IMR-90 (cell line): ENCODE data around the gene LIMCH1. TPM values are rescaled to one million over a fixed set of nuclear protein-coding genes. Genes with fewer than 3 reads are reported as not detected.

ENCODE experiments used
- ATAC-seq: fragments of 200-7000 bp; cut with Tn5 transposase; 2 replicates; pipeline ENCODE4 v1.9.1; 2020; ENCODE audit warnings: low read depth, mild to moderate bottlenecking, moderate library complexity
- BruUV-seq: library from RNA; stranded (reverse); fragments of 400-500 nt; replicated peaks from 2 replicates; lab custom pipeline; 2021; lab: Mats Ljungman, UMichigan
- CTCF ChIA-PET: fragments of 300-600 bp; formaldehyde crosslinking; extraction: SDS; loops from one replicate; lab custom pipeline; 2021; ENCODE audit warnings: antibody characterized with exemption; lab: Yijun Ruan, JAX
- POLR2A ChIA-PET: fragments of 300-600 bp; sonication (Branson Sonifier 250); formaldehyde crosslinking; loops from one replicate; lab custom pipeline; 2022; ENCODE audit warnings: antibody characterized with exemption; ENCODE audit not compliant: unreplicated experiment; lab: Charles Lee
- DNase-seq: peaks from one replicate; pipeline ENCODE4 v3.0.0; 2013
- H2AFZ ChIP-seq: replicated peaks from 2 replicates; pipeline ENCODE3; 2013; ENCODE audit warnings: low read length, mild to moderate bottlenecking; ENCODE audit not compliant: poor library complexity
- H2AK5ac ChIP-seq: 2 replicates; pipeline ENCODE4 v1.6.1; 2013; ENCODE audit warnings: low read depth, low read length, inconsistent platforms
- H2AK9ac ChIP-seq: replicated peaks from 2 replicates; pipeline ENCODE3; 2013; ENCODE audit warnings: mild to moderate bottlenecking, low read depth, low read length, moderate library complexity; ENCODE audit not compliant: poor library complexity
- H2BK120ac ChIP-seq: 2 replicates; pipeline ENCODE4 v1.6.1; 2013; ENCODE audit warnings: low read depth, low read length, inconsistent platforms
- H2BK15ac ChIP-seq: 3 replicates; pipeline ENCODE4 v1.6.1; 2013; ENCODE audit warnings: low read depth, low read length, inconsistent platforms
- H2BK20ac ChIP-seq: 2 replicates; pipeline ENCODE4 v1.6.1; 2013; ENCODE audit warnings: low read depth, mild to moderate bottlenecking, inconsistent platforms, low read length, moderate library complexity
- H2BK5ac ChIP-seq: 2 replicates; pipeline ENCODE4 v1.6.1; 2013; ENCODE audit warnings: mild to moderate bottlenecking, low read depth, low read length, inconsistent platforms; ENCODE audit not compliant: poor library complexity, severe bottlenecking
- H3K14ac ChIP-seq: replicated peaks from 2 replicates; pipeline ENCODE4 v1.6.1; 2013; ENCODE audit warnings: low read depth, low read length, inconsistent platforms
- H3K18ac ChIP-seq: 2 replicates; pipeline ENCODE4 v1.6.1; 2013; ENCODE audit warnings: low read depth, low read length, control low read depth
- H3K23ac ChIP-seq: 2 replicates; pipeline ENCODE4 v1.6.1; 2013; ENCODE audit warnings: low read depth, low read length, inconsistent platforms
- H3K27ac ChIP-seq: 2 replicates; pipeline ENCODE4 v1.5.1; 2013; ENCODE audit warnings: mild to moderate bottlenecking, control low read depth, low read length; ENCODE audit not compliant: insufficient read depth
- H3K27me3 ChIP-seq: 2 replicates; pipeline ENCODE4 v1.6.1; 2013; ENCODE audit warnings: low read length; ENCODE audit not compliant: control insufficient read depth, insufficient read depth
- H3K36me3 ChIP-seq: 2 replicates; pipeline ENCODE4 v1.6.1; 2013; ENCODE audit warnings: low read length, mixed read lengths; ENCODE audit not compliant: control insufficient read depth, insufficient read depth
- H3K4ac ChIP-seq: 2 replicates; pipeline ENCODE4 v1.6.1; 2013; ENCODE audit warnings: low read depth, low read length, inconsistent platforms
- H3K4me1 ChIP-seq: 2 replicates; pipeline ENCODE4 v1.6.1; 2013; ENCODE audit warnings: low read length, mixed read lengths; ENCODE audit not compliant: control insufficient read depth, insufficient read depth
- H3K4me2 ChIP-seq: 2 replicates; pipeline ENCODE4 v1.6.1; 2013; ENCODE audit warnings: low read depth, mild to moderate bottlenecking, control low read depth, low read length, moderate library complexity
- H3K4me3 ChIP-seq: 2 replicates; pipeline ENCODE4 v1.5.1; 2013; ENCODE audit warnings: low read depth, mild to moderate bottlenecking, control low read depth, low read length, moderate library complexity; ENCODE audit not compliant: insufficient read depth
- H3K56ac ChIP-seq: 2 replicates; pipeline ENCODE4 v1.6.1; 2013; ENCODE audit warnings: low read length, inconsistent platforms; ENCODE audit not compliant: insufficient read depth; ENCODE audit errors: extremely low read depth
- H3K79me1 ChIP-seq, 2 experiments: 2 replicates each; pipeline ENCODE4 v1.6.1; 2013; ENCODE audit warnings: low read length in 2 of 2, inconsistent platforms in 1 of 2, low read depth in 1 of 2
- H3K9ac ChIP-seq: 2 replicates; pipeline ENCODE4 v1.6.1; 2013; ENCODE audit warnings: low read depth, low read length, control low read depth
- H3K9me1 ChIP-seq: 2 replicates; pipeline ENCODE4 v1.6.1; 2013; ENCODE audit warnings: low read length, inconsistent platforms; ENCODE audit not compliant: insufficient read depth
- H3K9me3 ChIP-seq: 2 replicates; pipeline ENCODE4 v1.6.1; 2013; ENCODE audit warnings: low read length; ENCODE audit not compliant: control insufficient read depth, insufficient read depth
- H4K20me1 ChIP-seq: 2 replicates; pipeline ENCODE4 v1.6.1; 2013; ENCODE audit warnings: low read length, inconsistent platforms; ENCODE audit not compliant: insufficient read depth
- H4K5ac ChIP-seq: 2 replicates; pipeline ENCODE4 v1.6.1; 2013; ENCODE audit warnings: mild to moderate bottlenecking, low read depth, low read length, control low read depth
- H4K8ac ChIP-seq, 2 experiments: 2 replicates each; pipeline ENCODE4 v1.6.1; 2013; ENCODE audit warnings: low read depth in 2 of 2, low read length in 2 of 2, control low read depth in 1 of 2, inconsistent platforms in 1 of 2
- H4K91ac ChIP-seq: 2 replicates; pipeline ENCODE4 v1.6.1; 2013; ENCODE audit warnings: low read depth, low read length, inconsistent platforms; ENCODE audit not compliant: insufficient read depth
- CEBPB ChIP-seq: IDR thresholded peaks from 2 replicates; pipeline ENCODE4 v1.6.1; 2012; ENCODE audit warnings: low read depth, low read length, improper control_type of control experiment
- FOS ChIP-seq: fragments of 150-350 bp; IDR thresholded peaks from 2 replicates; pipeline ENCODE4 v1.6.1; 2016; ENCODE audit warnings: low read depth, low read length
- MXI1 ChIP-seq: IDR thresholded peaks from 2 replicates; pipeline ENCODE4 v1.6.1; 2012; ENCODE audit warnings: low read depth, mild to moderate bottlenecking, low read length, moderate library complexity, borderline replicate concordance
- POLR2A ChIP-seq: IDR thresholded peaks from 2 replicates; pipeline ENCODE4 v1.6.1; 2012; ENCODE audit warnings: mild to moderate bottlenecking, low read depth, low read length
- RCOR1 ChIP-seq: IDR thresholded peaks from 2 replicates; pipeline ENCODE4 v1.6.1; 2012; ENCODE audit warnings: mild to moderate bottlenecking, low read length, improper control_type of control experiment; ENCODE audit not compliant: insufficient replicate concordance
- RFX5 ChIP-seq: IDR thresholded peaks from 2 replicates; pipeline ENCODE4 v1.8.0; 2012; ENCODE audit warnings: low read depth, mild to moderate bottlenecking, low read length, moderate library complexity
- WGBS, 2 experiments: methylation state at CpG; one replicate each; pipeline versions ENCODE4 v1.1.5 to v1.1.7; 2013; ENCODE audit warnings: missing lambda C conversion rate in 2 of 2; ENCODE audit not compliant: insufficient read length in 1 of 2; ENCODE audit errors: extremely low coverage in 2 of 2; 5-methylcytosine and 5-hydroxymethylcytosine counted together
- dilution Hi-C: fragments of 300-500 bp; cut with HindIII; formaldehyde crosslinking; loops from one replicate; pipeline ENCODE4 v1.14.3; 2018; ENCODE audit warnings: low sequenced_read_pairs; ENCODE audit not compliant: unreplicated experiment
- in situ Hi-C: fragments of 300-500 bp; cut with MboI; formaldehyde crosslinking; loops from 3 replicates; pipeline ENCODE4 v1.14.3; 2019; ENCODE audit warnings: low sequenced_read_pairs, inconsistent platforms, mixed read lengths
- intact Hi-C: fragments of 100-400 bp; cut with micrococcal nuclease; formaldehyde crosslinking; loops from 2 replicates; pipeline ENCODE4 v1.10.0; 2022
- polyA plus RNA-seq, 3 experiments: library from polyadenylated mRNA; depleted of rRNA; stranded (reverse); fragments of >200 nt; gene quantifications; 2 replicates each; pipeline ENCODE4 v1.2.3, GENCODE V29; 2012; ENCODE audit warnings: low replicate concordance in 1 of 3
- total RNA-seq: library from RNA; depleted of rRNA; stranded (reverse); fragments of >200 nt; gene quantifications from 2 replicates; pipeline ENCODE4 v1.2.3, GENCODE V29; 2012
- TF ChIP-seq, protein P1 (sequence below): conservative IDR thresholded peaks from 2 replicates; pipeline ENCODE4 v1.5.1; 2012; ENCODE audit warnings: mild to moderate bottlenecking, low read depth, low read length, improper control_type of control experiment
- TF ChIP-seq, protein P2 (sequence below): fragments of 150-350 bp; IDR thresholded peaks from 2 replicates; pipeline ENCODE4 v1.6.1; 2017; ENCODE audit warnings: mild to moderate bottlenecking, antibody characterized with exemption, low read length, low read depth

Gene LIMCH1
- total and polyA plus RNA-seq, 2 of the 4 experiments (the other 2 are of a cell fraction), result 0.89 to 2.9 TPM

DNA sequence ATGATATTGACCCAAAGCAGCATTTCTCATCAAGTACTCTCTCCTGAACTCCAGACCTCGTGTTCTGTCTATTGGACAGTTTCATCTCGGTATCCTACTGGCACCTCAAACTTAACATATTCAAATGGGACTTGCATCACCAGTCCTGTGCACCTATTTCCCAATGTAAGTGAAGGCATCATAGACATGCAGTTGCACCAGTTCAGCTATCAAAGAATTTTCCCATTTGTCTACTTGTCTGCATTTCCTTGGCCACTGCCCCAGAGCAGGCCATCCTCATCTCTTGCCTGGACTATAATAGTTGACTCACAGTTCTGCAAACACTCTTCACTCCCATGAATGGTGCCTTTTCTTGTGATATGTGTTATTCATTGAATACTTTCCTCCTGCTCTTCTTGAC is 11.3 kb upstream of the LIMCH1 start:
- H3K36me3 ChIP-seq, result no peaks in the 10 kb centered on the region
- no peak overlapping the region for H4K91ac ChIP-seq
- POLR2A ChIA-PET, result no interaction called here
- in situ Hi-C loops, result no loop called here
- dilution Hi-C loops, result no loop called here
- 50% methylated on average over 1 of the region's 2 CpGs; no CpG with 5 or more reads in 1 of the 2 experiments for WGBS, 2 experiments
- H3K27ac ChIP-seq, result no peak overlapping the region
- no peaks in the 10 kb centered on the region for H4K20me1 ChIP-seq
- no peak overlapping the region for H3K9ac ChIP-seq
- H3K4ac ChIP-seq, result no peak overlapping the region
- no peak overlapping the region for H3K56ac ChIP-seq
- H3K4me1 ChIP-seq, result no peaks in the 10 kb centered on the region
- H3K79me1 ChIP-seq, result no peaks in the 10 kb centered on the region
- no peak overlapping the region for H2BK120ac ChIP-seq
- no peaks in the 10 kb centered on the region for H3K27me3 ChIP-seq
- no peak overlapping the region for H2BK20ac ChIP-seq
- no peak overlapping the region for H2BK5ac ChIP-seq
- H3K9me3 ChIP-seq, result no peaks in the 10 kb centered on the region
- intact Hi-C loops, result no loop called here
- H2AFZ ChIP-seq, result no peak overlapping the region
- CTCF ChIA-PET, result no interaction called here
- H3K23ac ChIP-seq, result no peak overlapping the region
- BruUV-seq, result no TSS peak
- H4K5ac ChIP-seq, result no peak overlapping the region
- no peak overlapping the region for H2AK9ac ChIP-seq
- ATAC-seq (no peak), DNase-seq (peak; percentile 2)
- no peak for TF ChIP-seq RCOR1
- TF ChIP-seq CEBPB, result no peak
- no peak for TF ChIP-seq MXI1
- TF ChIP-seq POLR2A, result no peak
- TF ChIP-seq, protein P1, sequence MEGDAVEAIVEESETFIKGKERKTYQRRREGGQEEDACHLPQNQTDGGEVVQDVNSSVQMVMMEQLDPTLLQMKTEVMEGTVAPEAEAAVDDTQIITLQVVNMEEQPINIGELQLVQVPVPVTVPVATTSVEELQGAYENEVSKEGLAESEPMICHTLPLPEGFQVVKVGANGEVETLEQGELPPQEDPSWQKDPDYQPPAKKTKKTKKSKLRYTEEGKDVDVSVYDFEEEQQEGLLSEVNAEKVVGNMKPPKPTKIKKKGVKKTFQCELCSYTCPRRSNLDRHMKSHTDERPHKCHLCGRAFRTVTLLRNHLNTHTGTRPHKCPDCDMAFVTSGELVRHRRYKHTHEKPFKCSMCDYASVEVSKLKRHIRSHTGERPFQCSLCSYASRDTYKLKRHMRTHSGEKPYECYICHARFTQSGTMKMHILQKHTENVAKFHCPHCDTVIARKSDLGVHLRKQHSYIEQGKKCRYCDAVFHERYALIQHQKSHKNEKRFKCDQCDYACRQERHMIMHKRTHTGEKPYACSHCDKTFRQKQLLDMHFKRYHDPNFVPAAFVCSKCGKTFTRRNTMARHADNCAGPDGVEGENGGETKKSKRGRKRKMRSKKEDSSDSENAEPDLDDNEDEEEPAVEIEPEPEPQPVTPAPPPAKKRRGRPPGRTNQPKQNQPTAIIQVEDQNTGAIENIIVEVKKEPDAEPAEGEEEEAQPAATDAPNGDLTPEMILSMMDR, result no peak
- TF ChIP-seq, protein P2, sequence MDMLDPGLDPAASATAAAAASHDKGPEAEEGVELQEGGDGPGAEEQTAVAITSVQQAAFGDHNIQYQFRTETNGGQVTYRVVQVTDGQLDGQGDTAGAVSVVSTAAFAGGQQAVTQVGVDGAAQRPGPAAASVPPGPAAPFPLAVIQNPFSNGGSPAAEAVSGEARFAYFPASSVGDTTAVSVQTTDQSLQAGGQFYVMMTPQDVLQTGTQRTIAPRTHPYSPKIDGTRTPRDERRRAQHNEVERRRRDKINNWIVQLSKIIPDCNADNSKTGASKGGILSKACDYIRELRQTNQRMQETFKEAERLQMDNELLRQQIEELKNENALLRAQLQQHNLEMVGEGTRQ, result no peak
- no peak for TF ChIP-seq FOS
- no peak for TF ChIP-seq RFX5
- no peak overlapping the region for H3K18ac ChIP-seq
- no peak overlapping the region for H3K14ac ChIP-seq
- H3K9me1 ChIP-seq, result no peaks in the 10 kb centered on the region
- H3K4me2 ChIP-seq, result no peak overlapping the region
- no peak overlapping the region for H2BK15ac ChIP-seq
- H3K4me3 ChIP-seq, result no peak overlapping the region
- 0 out of 2 replicates have a peak overlapping the region, but pooled peaks have one; percentile 31 for H2AK5ac ChIP-seq
- H4K8ac ChIP-seq, result no peak overlapping the region
